Keratinocyte (primary cell): Measurements from ENCODE around the gene OASL.

ENCODE experiments used
- EZH2 ChIP-seq: IDR thresholded peaks from one replicate; pipeline ENCODE4 v1.6.1; 2012; ENCODE audit warnings: inconsistent platforms, mild to moderate bottlenecking, low read length, moderate library complexity
- TF ChIP-seq, protein P1 (sequence below), 3 experiments: IDR thresholded peaks in 1 of 3; conservative IDR thresholded peaks in 1 of 3; optimal IDR thresholded peaks in 1 of 3; 2 replicates in 2 of 3; 3 replicates in 1 of 3; pipeline versions ENCODE3 to v1.5.1; 2011; ENCODE audit warnings: low read length in 3 of 3, mild to moderate bottlenecking in 3 of 3, moderate library complexity in 2 of 3, control low read depth in 1 of 3, inconsistent platforms in 1 of 3; ENCODE audit not compliant: insufficient read depth in 2 of 3; ENCODE audit errors: extremely low read depth in 1 of 3

DNA sequence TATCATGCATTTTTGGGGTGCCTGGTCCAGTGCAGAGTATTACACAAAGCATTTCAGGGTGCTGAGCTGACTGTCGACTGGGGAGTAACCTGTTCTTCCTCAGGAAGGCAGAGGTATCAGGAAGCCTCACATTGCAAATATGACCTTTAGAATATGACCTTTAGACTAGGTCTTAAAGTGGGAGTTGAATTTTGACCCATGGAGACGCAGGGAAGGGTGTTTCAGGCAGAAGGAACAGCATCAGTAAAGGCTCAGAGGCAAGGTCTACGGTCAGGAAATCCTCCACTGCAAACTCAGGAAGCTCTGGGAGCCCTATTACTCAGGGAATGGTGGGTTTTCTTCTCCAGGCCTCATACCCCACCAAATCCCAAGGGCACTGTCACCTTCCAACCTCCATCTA lies 49.4 kb downstream of the OASL start:
- TF ChIP-seq, protein P1, sequence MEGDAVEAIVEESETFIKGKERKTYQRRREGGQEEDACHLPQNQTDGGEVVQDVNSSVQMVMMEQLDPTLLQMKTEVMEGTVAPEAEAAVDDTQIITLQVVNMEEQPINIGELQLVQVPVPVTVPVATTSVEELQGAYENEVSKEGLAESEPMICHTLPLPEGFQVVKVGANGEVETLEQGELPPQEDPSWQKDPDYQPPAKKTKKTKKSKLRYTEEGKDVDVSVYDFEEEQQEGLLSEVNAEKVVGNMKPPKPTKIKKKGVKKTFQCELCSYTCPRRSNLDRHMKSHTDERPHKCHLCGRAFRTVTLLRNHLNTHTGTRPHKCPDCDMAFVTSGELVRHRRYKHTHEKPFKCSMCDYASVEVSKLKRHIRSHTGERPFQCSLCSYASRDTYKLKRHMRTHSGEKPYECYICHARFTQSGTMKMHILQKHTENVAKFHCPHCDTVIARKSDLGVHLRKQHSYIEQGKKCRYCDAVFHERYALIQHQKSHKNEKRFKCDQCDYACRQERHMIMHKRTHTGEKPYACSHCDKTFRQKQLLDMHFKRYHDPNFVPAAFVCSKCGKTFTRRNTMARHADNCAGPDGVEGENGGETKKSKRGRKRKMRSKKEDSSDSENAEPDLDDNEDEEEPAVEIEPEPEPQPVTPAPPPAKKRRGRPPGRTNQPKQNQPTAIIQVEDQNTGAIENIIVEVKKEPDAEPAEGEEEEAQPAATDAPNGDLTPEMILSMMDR (optimal IDR thresholded peaks at IDR 0.05 in 1 of 3, IDR thresholded peaks at IDR 0.05 in 1 of 3, conservative IDR thresholded peaks at IDR 0.05 in 1 of 3; ENCODE audit: extremely low read depth in 1 of 3, insufficient read depth in 2 of 3, low read length in 3 of 3): no peak
- TF ChIP-seq EZH2: no peak
